CD4-positive, alpha-beta T cell treated with Interleukin-4 for 4 hours (primary cell): ENCODE data around the gene ALDOA.

Experiments used
- DNase-seq: peaks from one replicate; pipeline ENCODE4 v3.0.0-alpha.2; 2020

ALDOA gene

GRCh38 chr16:30070490-30070889 lies 4.9 kb downstream of the ALDOA start:
- DNase-seq: no peak

GRCh38 chr16:30075503-30076275 lies 10.1 kb downstream of the ALDOA start, which contains the start of gene PPP4C:
Gene PPP4C, plus strand, starts transcription at chr16:30075994. Its CDS starts 384 bp downstream, at chr16:30076378.
- DNase-seq: peak; percentile 80

- no peak for DNase-seq
Measured at GRCh38 chr16:30076276-30076791, 10.8 kb downstream of the ALDOA start.

- DNase-seq: no peak
Measured at GRCh38 chr16:30077656-30078055, 12.1 kb downstream of the ALDOA start.

GRCh38 chr16:30078744-30079143 lies 13.2 kb downstream of the ALDOA start:
- DNase-seq: no peak

GRCh38 chr16:30079480-30079879 lies 13.9 kb downstream of the ALDOA start:
- no peak for DNase-seq

GRCh38 chr16:30082545-30083090 lies 17.1 kb downstream of the ALDOA start:
- no peak for DNase-seq

- no peak for DNase-seq
Measured at GRCh38 chr16:30083216-30084055, 17.9 kb downstream of the ALDOA start.

- no peak for DNase-seq
Measured at GRCh38 chr16:30084096-30084815, 18.7 kb downstream of the ALDOA start.

GRCh38 chr16:30084816-30085159 lies 19.2 kb downstream of the ALDOA start:
- DNase-seq: no peak

GRCh38 chr16:30085247-30085646 lies 19.7 kb downstream of the ALDOA start:
- DNase-seq: no peak

GRCh38 chr16:30085820-30086219 lies 20.3 kb downstream of the ALDOA start:
- DNase-seq: no peak

GRCh38 chr16:30086291-30087140 lies 21.0 kb downstream of the ALDOA start:
- no peak for DNase-seq

GRCh38 chr16:30087181-30087898 lies 21.8 kb downstream of the ALDOA start:
- no peak for DNase-seq

- no peak for DNase-seq
Measured at GRCh38 chr16:30088237-30088831, 22.8 kb downstream of the ALDOA start.

- no peak for DNase-seq
Measured at GRCh38 chr16:30088832-30089624, 23.5 kb downstream of the ALDOA start.

- no peak for DNase-seq
Measured at GRCh38 chr16:30090610-30091331, 25.2 kb downstream of the ALDOA start.

- DNase-seq: peak; percentile 91
Measured at GRCh38 chr16:30091474-30092372, 26.2 kb downstream of the ALDOA start, which contains the start of gene TBX6. Gene TBX6, minus strand, starts transcription at chr16:30091924. Its CDS starts 731 bp downstream, at chr16:30091193.
